HepG2 (cell line): ENCODE data around the gene TBRG1. TPM values are rescaled to one million over a fixed set of nuclear protein-coding genes. Genes with fewer than 3 reads are reported as not detected.

Source experiments
- AKAP8 ChIP-seq: sonication (generic); formaldehyde crosslinking; IDR thresholded peaks from 2 replicates; pipeline ENCODE4 v1.5.1; 2020; ENCODE audit warnings: mild to moderate bottlenecking, missing genetic modification reagents
- ATAD3A ChIP-seq: sonication (generic); formaldehyde crosslinking; IDR thresholded peaks from 2 replicates; pipeline ENCODE4 v1.4.0; 2020; ENCODE audit warnings: missing genetic modification reagents
- CBX5 ChIP-seq: sonication (generic); formaldehyde crosslinking; IDR thresholded peaks from 2 replicates; pipeline ENCODE4 v1.4.0; 2020; ENCODE audit warnings: missing genetic modification reagents, borderline replicate concordance
- ELF3 ChIP-seq: IDR thresholded peaks from 2 replicates; pipeline ENCODE4 v1.6.1; 2016; ENCODE audit warnings: missing genetic modification reagents, missing compliant biosample characterization
- GZF1 ChIP-seq: sonication (generic); formaldehyde crosslinking; IDR thresholded peaks from 2 replicates; pipeline ENCODE4 v1.5.1; 2020; ENCODE audit warnings: mild to moderate bottlenecking, missing genetic modification reagents
- KDM2A ChIP-seq: sonication (generic); formaldehyde crosslinking; IDR thresholded peaks from 2 replicates; pipeline ENCODE4 v1.4.0; 2020; ENCODE audit warnings: low read depth, missing genetic modification reagents, borderline replicate concordance
- KLF12 ChIP-seq: sonication (generic); formaldehyde crosslinking; IDR thresholded peaks from 2 replicates; pipeline ENCODE4 v1.4.0; 2020; ENCODE audit warnings: missing genetic modification reagents, borderline replicate concordance
- MATR3 ChIP-seq: sonication (generic); formaldehyde crosslinking; IDR thresholded peaks from 2 replicates; pipeline ENCODE4 v1.4.0; 2020; ENCODE audit warnings: missing genetic modification reagents
- SNAI1 ChIP-seq: sonication (generic); formaldehyde crosslinking; IDR thresholded peaks from 2 replicates; pipeline ENCODE4 v1.5.0; 2020; ENCODE audit warnings: mild to moderate bottlenecking, missing genetic modification reagents, borderline replicate concordance
- ZFY ChIP-seq: sonication (generic); formaldehyde crosslinking; IDR thresholded peaks from 2 replicates; pipeline ENCODE4 v1.4.0; 2020; ENCODE audit warnings: missing genetic modification reagents
- ZNF512B ChIP-seq: sonication (generic); formaldehyde crosslinking; IDR thresholded peaks from 2 replicates; pipeline ENCODE4 v1.5.1; 2020; ENCODE audit warnings: missing genetic modification reagents, mild to moderate bottlenecking, borderline replicate concordance
- ZNF652 ChIP-seq: IDR thresholded peaks from 2 replicates; pipeline ENCODE4 v1.6.1; 2016; ENCODE audit warnings: low read depth, borderline replicate concordance
- polyA plus RNA-seq, 8 experiments: library from polyadenylated mRNA; depleted of rRNA in 3 of 8; stranded (reverse) in 7 of 8; unstranded in 1 of 8; fragments of >200 nt; fragmentation: Illumina TruSeq in 4 of 8; extraction: Trizol in 4 of 8; gene quantifications; 2 replicates each; pipeline versions ENCODE4 v1.2.1 to v1.2.3, GENCODE V29; 2011 to 2016; ENCODE audit warnings: low read depth in 4 of 8, missing spikeins in 1 of 8, mixed read lengths in 1 of 8; ENCODE audit not compliant: insufficient read depth in 1 of 8
- total RNA-seq, 5 experiments: library from RNA; depleted of rRNA; stranded (reverse); fragments of >200 nt; fragmentation: Illumina TruSeq; extraction: Trizol; gene quantifications; 2 replicates each; pipeline ENCODE4 v1.2.3, GENCODE V29; 2016; ENCODE audit warnings: low read depth in 1 of 5
- TF ChIP-seq, protein P1 (sequence below): sonication (generic); formaldehyde crosslinking; IDR thresholded peaks from 2 replicates; pipeline ENCODE4 v1.8.0; 2022; ENCODE audit warnings: mild to moderate bottlenecking, missing genetic modification reagents, moderate library complexity
- TF ChIP-seq, protein P2 (sequence below): sonication (generic); formaldehyde crosslinking; IDR thresholded peaks from 2 replicates; pipeline ENCODE4 v1.8.1; 2023; ENCODE audit warnings: missing genetic modification reagents, mild to moderate bottlenecking, borderline replicate concordance
- TF ChIP-seq, protein P3 (sequence below): sonication (generic); formaldehyde crosslinking; IDR thresholded peaks from 2 replicates; pipeline ENCODE4 v1.4.0; 2020; ENCODE audit warnings: mild to moderate bottlenecking, missing genetic modification reagents, borderline replicate concordance
- TF ChIP-seq, protein P4 (sequence below): sonication (generic); formaldehyde crosslinking; IDR thresholded peaks from 2 replicates; pipeline ENCODE4 v1.4.0; 2020; ENCODE audit warnings: missing genetic modification reagents

Gene TBRG1
- total and polyA plus RNA-seq, 2 of the 13 experiments (the other 11 are each of a cell fraction or from before 2014, with no cell fraction given), result 21.7 to 25.6 TPM

GRCh38 chr11:124622531-124623451, at the start of gene TBRG1 (continued):
- TF ChIP-seq GZF1 (CRISPR knock-in tag), result no peak
- TF ChIP-seq, protein P1, sequence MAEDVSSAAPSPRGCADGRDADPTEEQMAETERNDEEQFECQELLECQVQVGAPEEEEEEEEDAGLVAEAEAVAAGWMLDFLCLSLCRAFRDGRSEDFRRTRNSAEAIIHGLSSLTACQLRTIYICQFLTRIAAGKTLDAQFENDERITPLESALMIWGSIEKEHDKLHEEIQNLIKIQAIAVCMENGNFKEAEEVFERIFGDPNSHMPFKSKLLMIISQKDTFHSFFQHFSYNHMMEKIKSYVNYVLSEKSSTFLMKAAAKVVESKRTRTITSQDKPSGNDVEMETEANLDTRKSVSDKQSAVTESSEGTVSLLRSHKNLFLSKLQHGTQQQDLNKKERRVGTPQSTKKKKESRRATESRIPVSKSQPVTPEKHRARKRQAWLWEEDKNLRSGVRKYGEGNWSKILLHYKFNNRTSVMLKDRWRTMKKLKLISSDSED, result no peak
- 0 out of 2 replicates have a peak, but pooled peaks have one; percentile 37 for TF ChIP-seq SNAI1
- TF ChIP-seq KLF12, result no peak
- TF ChIP-seq MATR3 (CRISPR knock-in tag), result no peak
- peak; percentile 94 for TF ChIP-seq ZFY (CRISPR knock-in tag)
- TF ChIP-seq ZNF512B (CRISPR knock-in tag), result no peak
- peak; percentile 92 for TF ChIP-seq ELF3 (CRISPR knock-in tag)
- TF ChIP-seq, protein P2, sequence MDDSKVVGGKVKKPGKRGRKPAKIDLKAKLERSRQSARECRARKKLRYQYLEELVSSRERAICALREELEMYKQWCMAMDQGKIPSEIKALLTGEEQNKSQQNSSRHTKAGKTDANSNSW (CRISPR knock-in tag), result no peak
- TF ChIP-seq, protein P3, sequence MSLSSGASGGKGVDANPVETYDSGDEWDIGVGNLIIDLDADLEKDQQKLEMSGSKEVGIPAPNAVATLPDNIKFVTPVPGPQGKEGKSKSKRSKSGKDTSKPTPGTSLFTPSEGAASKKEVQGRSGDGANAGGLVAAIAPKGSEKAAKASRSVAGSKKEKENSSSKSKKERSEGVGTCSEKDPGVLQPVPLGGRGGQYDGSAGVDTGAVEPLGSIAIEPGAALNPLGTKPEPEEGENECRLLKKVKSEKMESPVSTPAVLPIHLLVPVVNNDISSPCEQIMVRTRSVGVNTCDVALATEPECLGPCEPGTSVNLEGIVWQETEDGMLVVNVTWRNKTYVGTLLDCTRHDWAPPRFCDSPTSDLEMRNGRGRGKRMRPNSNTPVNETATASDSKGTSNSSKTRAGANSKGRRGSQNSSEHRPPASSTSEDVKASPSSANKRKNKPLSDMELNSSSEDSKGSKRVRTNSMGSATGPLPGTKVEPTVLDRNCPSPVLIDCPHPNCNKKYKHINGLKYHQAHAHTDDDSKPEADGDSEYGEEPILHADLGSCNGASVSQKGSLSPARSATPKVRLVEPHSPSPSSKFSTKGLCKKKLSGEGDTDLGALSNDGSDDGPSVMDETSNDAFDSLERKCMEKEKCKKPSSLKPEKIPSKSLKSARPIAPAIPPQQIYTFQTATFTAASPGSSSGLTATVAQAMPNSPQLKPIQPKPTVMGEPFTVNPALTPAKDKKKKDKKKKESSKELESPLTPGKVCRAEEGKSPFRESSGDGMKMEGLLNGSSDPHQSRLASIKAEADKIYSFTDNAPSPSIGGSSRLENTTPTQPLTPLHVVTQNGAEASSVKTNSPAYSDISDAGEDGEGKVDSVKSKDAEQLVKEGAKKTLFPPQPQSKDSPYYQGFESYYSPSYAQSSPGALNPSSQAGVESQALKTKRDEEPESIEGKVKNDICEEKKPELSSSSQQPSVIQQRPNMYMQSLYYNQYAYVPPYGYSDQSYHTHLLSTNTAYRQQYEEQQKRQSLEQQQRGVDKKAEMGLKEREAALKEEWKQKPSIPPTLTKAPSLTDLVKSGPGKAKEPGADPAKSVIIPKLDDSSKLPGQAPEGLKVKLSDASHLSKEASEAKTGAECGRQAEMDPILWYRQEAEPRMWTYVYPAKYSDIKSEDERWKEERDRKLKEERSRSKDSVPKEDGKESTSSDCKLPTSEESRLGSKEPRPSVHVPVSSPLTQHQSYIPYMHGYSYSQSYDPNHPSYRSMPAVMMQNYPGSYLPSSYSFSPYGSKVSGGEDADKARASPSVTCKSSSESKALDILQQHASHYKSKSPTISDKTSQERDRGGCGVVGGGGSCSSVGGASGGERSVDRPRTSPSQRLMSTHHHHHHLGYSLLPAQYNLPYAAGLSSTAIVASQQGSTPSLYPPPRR (CRISPR knock-in tag), result no peak
- TF ChIP-seq ATAD3A, result no peak
- peak; percentile 69; the same call in 1 of the 2 replicates for TF ChIP-seq AKAP8
- peak; percentile 81; the same call in 1 of the 2 replicates for TF ChIP-seq CBX5
- TF ChIP-seq ZNF652 (CRISPR knock-in tag), result no peak; the same call in 1 of the 2 replicates
- peak; percentile 96 for TF ChIP-seq KDM2A (CRISPR knock-in tag)
- TF ChIP-seq, protein P4, sequence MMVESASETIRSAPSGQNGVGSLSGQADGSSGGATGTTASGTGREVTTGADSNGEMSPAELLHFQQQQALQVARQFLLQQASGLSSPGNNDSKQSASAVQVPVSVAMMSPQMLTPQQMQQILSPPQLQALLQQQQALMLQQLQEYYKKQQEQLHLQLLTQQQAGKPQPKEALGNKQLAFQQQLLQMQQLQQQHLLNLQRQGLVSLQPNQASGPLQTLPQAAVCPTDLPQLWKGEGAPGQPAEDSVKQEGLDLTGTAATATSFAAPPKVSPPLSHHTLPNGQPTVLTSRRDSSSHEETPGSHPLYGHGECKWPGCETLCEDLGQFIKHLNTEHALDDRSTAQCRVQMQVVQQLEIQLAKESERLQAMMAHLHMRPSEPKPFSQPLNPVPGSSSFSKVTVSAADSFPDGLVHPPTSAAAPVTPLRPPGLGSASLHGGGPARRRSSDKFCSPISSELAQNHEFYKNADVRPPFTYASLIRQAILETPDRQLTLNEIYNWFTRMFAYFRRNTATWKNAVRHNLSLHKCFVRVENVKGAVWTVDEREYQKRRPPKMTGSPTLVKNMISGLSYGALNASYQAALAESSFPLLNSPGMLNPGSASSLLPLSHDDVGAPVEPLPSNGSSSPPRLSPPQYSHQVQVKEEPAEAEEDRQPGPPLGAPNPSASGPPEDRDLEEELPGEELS, result peak; percentile 48; the same call in 1 of the 2 replicates
